ENCODE measurements around the gene TES.

TES gene

GRCh38 chr7:116187400-116187799 lies 22.9 kb upstream of the TES start:
- no peak overlapping the region for H3K4me3 ChIP-seq (ENCODE audit: low read depth in 1 of 2, low read length in 2 of 2)
- no peak overlapping the region for H3K27ac ChIP-seq (ENCODE audit: low read length)
- no peaks in the 10 kb centered on the region for H4K20me1 ChIP-seq (ENCODE audit: insufficient read depth, low read length)
- no peaks in the 10 kb centered on the region for H3K27me3 ChIP-seq (ENCODE audit: insufficient read depth, low read length, poor library complexity)
- no peaks in the 10 kb centered on the region for H3K4me1 ChIP-seq (ENCODE audit: insufficient read depth, low read length)
- H3K36me3 ChIP-seq (ENCODE audit: insufficient read depth, low read length): no peaks in the 10 kb centered on the region
- no peak for ATAC-seq (ENCODE audit: insufficient read depth, low read depth)
- DNase-seq: no peak
- no peaks in the 10 kb centered on the region for H3K79me2 ChIP-seq (ENCODE audit: insufficient read depth, low read length)
- no peak overlapping the region for H3K4me2 ChIP-seq (ENCODE audit: insufficient read depth, low read length)
- peaks cover 16% of the 10 kb centered on the region for H3K9me3 ChIP-seq (ENCODE audit: insufficient read depth, low read length, severe bottlenecking)
- no peak overlapping the region for H2AFZ ChIP-seq (ENCODE audit: low read depth, low read length)
- no peak overlapping the region for H3K9ac ChIP-seq (ENCODE audit: low read depth, low read length)
- TF ChIP-seq EZH2 (IDR thresholded peaks at IDR 0.05; ENCODE audit: borderline replicate concordance, low read depth, low read length, severe bottlenecking) (no peak), CTCF (IDR thresholded peaks at IDR 0.05; ENCODE audit: borderline replicate concordance, extremely low read depth, low read length, poor library complexity, severe bottlenecking) (no peak)

- DNase-seq (no peak), ATAC-seq (ENCODE audit: insufficient read depth, low read depth) (no peak)
- H3K9me3 ChIP-seq (ENCODE audit: insufficient read depth, low read length, severe bottlenecking): no peaks in the 10 kb centered on the region
- H3K27me3 ChIP-seq (ENCODE audit: insufficient read depth, low read length, poor library complexity): no peaks in the 10 kb centered on the region
- H3K4me1 ChIP-seq (ENCODE audit: insufficient read depth, low read length): no peaks in the 10 kb centered on the region
- no peak overlapping the region for H3K27ac ChIP-seq (ENCODE audit: low read length)
- H3K4me3 ChIP-seq (ENCODE audit: low read depth in 1 of 2, low read length in 2 of 2): no peak overlapping the region
- no peaks in the 10 kb centered on the region for H3K79me2 ChIP-seq (ENCODE audit: insufficient read depth, low read length)
- TF ChIP-seq CTCF (IDR thresholded peaks at IDR 0.05; ENCODE audit: borderline replicate concordance, extremely low read depth, low read length, poor library complexity, severe bottlenecking) (no peak), EZH2 (IDR thresholded peaks at IDR 0.05; ENCODE audit: borderline replicate concordance, low read depth, low read length, severe bottlenecking) (no peak)
- H4K20me1 ChIP-seq (ENCODE audit: insufficient read depth, low read length): no peaks in the 10 kb centered on the region
- H3K9ac ChIP-seq (ENCODE audit: low read depth, low read length): no peak overlapping the region
- H3K36me3 ChIP-seq (ENCODE audit: insufficient read depth, low read length): no peaks in the 10 kb centered on the region
- H3K4me2 ChIP-seq (ENCODE audit: insufficient read depth, low read length): no peak overlapping the region
- H2AFZ ChIP-seq (ENCODE audit: low read depth, low read length): no peak overlapping the region
Observed at GRCh38 chr7:116193329-116194087, 16.8 kb upstream of the TES start.

GRCh38 chr7:116194115-116194514 lies 16.2 kb upstream of the TES start:
- DNase-seq (no peak), ATAC-seq (ENCODE audit: insufficient read depth, low read depth) (no peak)
- Histone ChIP-seq H3K9ac (ENCODE audit: low read depth, low read length) (no peak overlapping the region), H3K4me1 (ENCODE audit: insufficient read depth, low read length) (no peaks in the 10 kb centered on the region), H3K79me2 (ENCODE audit: insufficient read depth, low read length) (no peaks in the 10 kb centered on the region), H3K36me3 (ENCODE audit: insufficient read depth, low read length) (no peaks in the 10 kb centered on the region), H3K27me3 (ENCODE audit: insufficient read depth, low read length, poor library complexity) (no peaks in the 10 kb centered on the region), H3K27ac (ENCODE audit: low read length) (no peak overlapping the region), H3K4me2 (ENCODE audit: insufficient read depth, low read length) (no peak overlapping the region), H3K4me3 (ENCODE audit: low read depth in 1 of 2, low read length in 2 of 2) (no peak overlapping the region), H3K9me3 (ENCODE audit: insufficient read depth, low read length, severe bottlenecking) (no peaks in the 10 kb centered on the region), H4K20me1 (ENCODE audit: insufficient read depth, low read length) (no peaks in the 10 kb centered on the region), H2AFZ (ENCODE audit: low read depth, low read length) (no peak overlapping the region)
- TF ChIP-seq CTCF (IDR thresholded peaks at IDR 0.05; ENCODE audit: borderline replicate concordance, extremely low read depth, low read length, poor library complexity, severe bottlenecking) (no peak), EZH2 (IDR thresholded peaks at IDR 0.05; ENCODE audit: borderline replicate concordance, low read depth, low read length, severe bottlenecking) (no peak)

All from DND-41 (cell line).